Type B pancreatic cell (in vitro differentiated cells): ENCODE data around the gene YPEL1. TPM values are rescaled to one million over a fixed set of nuclear protein-coding genes. Genes with fewer than 3 reads are reported as not detected.

Source experiments
- DNase-seq: peaks from one replicate; pipeline ENCODE4 v3.0.0; 2021; ENCODE audit warnings: mixed read lengths; ENCODE audit not compliant: unreplicated experiment; ENCODE audit errors: extremely low spot score
- H3K27ac Mint-ChIP-seq: 2 replicates; pipeline ENCODE4 v1.8.0; 2021; ENCODE audit warnings: mild to moderate bottlenecking, mixed read lengths
- H3K27me3 Mint-ChIP-seq: 2 replicates; pipeline ENCODE4 v1.8.0; 2021; ENCODE audit warnings: mixed read lengths
- H3K36me3 Mint-ChIP-seq: 2 replicates; pipeline ENCODE4 v1.8.0; 2021; ENCODE audit warnings: mixed read lengths
- H3K4me1 Mint-ChIP-seq: one replicate; pipeline ENCODE4 v1.8.0; 2021; ENCODE audit warnings: mixed read lengths; ENCODE audit not compliant: unreplicated experiment
- H3K4me3 Mint-ChIP-seq: 2 replicates; pipeline ENCODE4 v1.8.0; 2021; ENCODE audit warnings: mild to moderate bottlenecking, mixed read lengths
- H3K9me3 Mint-ChIP-seq: 2 replicates; pipeline ENCODE4 v1.8.0; 2021; ENCODE audit warnings: mixed read lengths
- total RNA-seq: library from RNA; stranded (reverse); gene quantifications from 2 replicates; pipeline ENCODE4 v1.2.1, GENCODE V29; 2021; ENCODE audit warnings: low replicate concordance
- TF ChIP-seq, protein P1 (sequence below): fragments of 200-600 bp; sonication (generic); conservative IDR thresholded peaks from 2 replicates; pipeline ENCODE4 v1.5.0; 2021; ENCODE audit warnings: antibody characterized with exemption, mild to moderate bottlenecking

The YPEL1 gene
- total RNA-seq, 1 donor from 2014 or later: 19.3 TPM

DNA sequence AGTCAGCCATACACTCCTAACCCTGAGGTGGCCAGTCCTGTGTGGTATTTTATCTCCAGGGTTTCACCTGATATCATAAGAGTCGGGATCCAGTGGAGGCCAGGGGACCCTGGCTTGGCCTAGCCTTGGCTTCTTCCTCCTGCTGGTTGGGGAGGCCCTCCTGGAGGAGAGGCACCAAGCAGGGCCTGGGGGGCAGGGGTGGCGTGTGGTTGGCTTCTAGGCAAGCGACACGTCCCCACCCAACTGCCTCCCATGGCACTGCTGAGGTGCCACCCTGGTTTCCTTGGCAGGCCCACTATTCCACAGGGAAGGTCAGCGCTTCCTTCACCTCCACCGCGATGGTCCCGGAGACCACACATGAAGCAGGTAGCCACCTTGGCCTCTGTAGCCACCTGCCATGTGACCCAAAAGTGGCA is 49.4 kb downstream of the YPEL1 start:
- no peak for DNase-seq
- H3K4me3 Mint-ChIP-seq: no peak overlapping the region
- H3K4me1 Mint-ChIP-seq: no peaks in the 10 kb centered on the region
- TF ChIP-seq, protein P1, sequence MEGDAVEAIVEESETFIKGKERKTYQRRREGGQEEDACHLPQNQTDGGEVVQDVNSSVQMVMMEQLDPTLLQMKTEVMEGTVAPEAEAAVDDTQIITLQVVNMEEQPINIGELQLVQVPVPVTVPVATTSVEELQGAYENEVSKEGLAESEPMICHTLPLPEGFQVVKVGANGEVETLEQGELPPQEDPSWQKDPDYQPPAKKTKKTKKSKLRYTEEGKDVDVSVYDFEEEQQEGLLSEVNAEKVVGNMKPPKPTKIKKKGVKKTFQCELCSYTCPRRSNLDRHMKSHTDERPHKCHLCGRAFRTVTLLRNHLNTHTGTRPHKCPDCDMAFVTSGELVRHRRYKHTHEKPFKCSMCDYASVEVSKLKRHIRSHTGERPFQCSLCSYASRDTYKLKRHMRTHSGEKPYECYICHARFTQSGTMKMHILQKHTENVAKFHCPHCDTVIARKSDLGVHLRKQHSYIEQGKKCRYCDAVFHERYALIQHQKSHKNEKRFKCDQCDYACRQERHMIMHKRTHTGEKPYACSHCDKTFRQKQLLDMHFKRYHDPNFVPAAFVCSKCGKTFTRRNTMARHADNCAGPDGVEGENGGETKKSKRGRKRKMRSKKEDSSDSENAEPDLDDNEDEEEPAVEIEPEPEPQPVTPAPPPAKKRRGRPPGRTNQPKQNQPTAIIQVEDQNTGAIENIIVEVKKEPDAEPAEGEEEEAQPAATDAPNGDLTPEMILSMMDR: no peak
- H3K9me3 Mint-ChIP-seq: no peaks in the 10 kb centered on the region
- no peaks in the 10 kb centered on the region for H3K27me3 Mint-ChIP-seq
- no peak overlapping the region for H3K27ac Mint-ChIP-seq
- peaks cover 7% of the 10 kb centered on the region for H3K36me3 Mint-ChIP-seq

DNA sequence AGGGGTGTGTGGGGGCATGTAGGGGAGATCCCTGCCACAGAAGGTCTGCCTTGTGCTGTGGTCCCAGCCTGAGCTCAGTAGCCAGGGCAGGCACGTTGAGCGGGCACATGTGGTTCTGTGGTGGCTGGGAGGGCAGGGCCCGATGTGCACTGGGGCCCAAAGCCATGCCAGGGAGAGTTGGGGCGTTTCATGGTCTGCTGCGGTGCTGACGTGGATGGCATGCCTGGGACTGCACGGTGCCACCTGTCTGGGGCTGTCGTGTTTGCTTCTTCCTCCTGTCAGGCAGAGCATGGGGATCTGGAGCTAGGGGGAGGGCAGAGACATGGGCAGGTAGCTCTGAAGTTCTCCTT is 50.5 kb downstream of the YPEL1 start:
- Mint-ChIP-seq H3K4me3 (no peak overlapping the region), H3K36me3 (peaks cover 3% of the 10 kb centered on the region), H3K27ac (no peak overlapping the region), H3K27me3 (no peaks in the 10 kb centered on the region), H3K4me1 (no peaks in the 10 kb centered on the region), H3K9me3 (no peaks in the 10 kb centered on the region)
- TF ChIP-seq, protein P1: no peak
- no peak for DNase-seq

DNA sequence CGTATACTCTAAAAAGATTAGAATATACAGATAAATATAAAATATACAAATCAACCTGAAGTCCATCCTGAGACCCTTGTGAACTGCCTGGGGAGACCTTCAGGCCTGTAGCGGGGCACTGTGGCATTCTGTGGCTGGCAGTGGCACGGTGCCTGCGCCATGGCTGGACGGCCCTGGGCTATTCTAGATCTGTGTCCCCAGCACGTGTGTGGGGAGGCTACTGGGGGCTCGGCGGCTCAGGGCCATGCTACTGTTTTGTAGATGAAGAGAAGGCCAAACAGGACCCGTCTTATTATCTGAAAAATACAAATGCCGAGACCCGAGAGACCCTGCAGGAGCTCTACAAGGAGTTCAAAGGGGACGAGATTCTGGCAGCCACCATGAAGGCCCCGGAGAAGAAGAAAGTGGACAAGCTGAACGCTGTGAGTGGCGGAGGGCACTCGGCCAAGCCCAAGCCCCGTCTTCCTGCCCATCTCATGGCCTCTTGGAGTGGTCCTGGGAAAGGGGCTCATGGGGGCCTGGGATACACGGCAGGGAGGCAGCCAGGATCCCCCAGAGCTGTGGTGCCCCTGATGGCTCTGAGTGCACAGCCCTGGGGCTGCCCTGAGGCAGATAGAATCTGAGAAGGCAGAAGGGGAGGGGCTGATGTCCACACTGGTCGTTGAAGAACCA is 51.0 kb downstream of the YPEL1 start:
- Mint-ChIP-seq H3K9me3 (no peaks in the 10 kb centered on the region), H3K4me3 (no peak overlapping the region), H3K27me3 (no peaks in the 10 kb centered on the region), H3K36me3 (peaks cover 2% of the 10 kb centered on the region), H3K4me1 (no peaks in the 10 kb centered on the region), H3K27ac (no peak overlapping the region)
- TF ChIP-seq, protein P1: no peak
- no peak for DNase-seq

DNA sequence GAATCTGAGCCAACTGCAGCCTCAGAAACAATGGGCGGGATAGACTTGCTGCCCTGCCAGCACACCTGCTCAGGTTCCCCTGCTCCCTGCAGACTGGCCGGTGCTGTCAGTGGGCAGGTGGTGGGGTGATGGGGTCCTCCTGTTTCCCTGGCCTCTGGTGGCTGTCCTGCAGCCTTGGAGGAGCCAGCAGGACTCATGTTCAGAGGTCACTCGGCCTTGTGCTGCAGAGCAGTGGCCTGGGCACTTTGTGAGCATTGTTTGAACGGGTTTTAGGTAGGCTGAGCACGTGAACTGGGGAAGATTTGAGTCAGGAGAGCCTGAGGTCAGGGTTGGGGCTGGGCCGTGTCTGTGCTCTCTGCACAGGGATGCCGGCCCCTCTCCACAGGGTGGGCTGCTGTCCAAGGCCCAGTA is 52.2 kb downstream of the YPEL1 start:
- TF ChIP-seq, protein P1: no peak
- no peak overlapping the region for H3K4me3 Mint-ChIP-seq
- no peak overlapping the region for H3K27ac Mint-ChIP-seq
- no peaks in the 10 kb centered on the region for H3K4me1 Mint-ChIP-seq
- no peaks in the 10 kb centered on the region for H3K27me3 Mint-ChIP-seq
- DNase-seq: no peak
- peaks cover 2% of the 10 kb centered on the region for H3K36me3 Mint-ChIP-seq
- H3K9me3 Mint-ChIP-seq: no peaks in the 10 kb centered on the region

DNA sequence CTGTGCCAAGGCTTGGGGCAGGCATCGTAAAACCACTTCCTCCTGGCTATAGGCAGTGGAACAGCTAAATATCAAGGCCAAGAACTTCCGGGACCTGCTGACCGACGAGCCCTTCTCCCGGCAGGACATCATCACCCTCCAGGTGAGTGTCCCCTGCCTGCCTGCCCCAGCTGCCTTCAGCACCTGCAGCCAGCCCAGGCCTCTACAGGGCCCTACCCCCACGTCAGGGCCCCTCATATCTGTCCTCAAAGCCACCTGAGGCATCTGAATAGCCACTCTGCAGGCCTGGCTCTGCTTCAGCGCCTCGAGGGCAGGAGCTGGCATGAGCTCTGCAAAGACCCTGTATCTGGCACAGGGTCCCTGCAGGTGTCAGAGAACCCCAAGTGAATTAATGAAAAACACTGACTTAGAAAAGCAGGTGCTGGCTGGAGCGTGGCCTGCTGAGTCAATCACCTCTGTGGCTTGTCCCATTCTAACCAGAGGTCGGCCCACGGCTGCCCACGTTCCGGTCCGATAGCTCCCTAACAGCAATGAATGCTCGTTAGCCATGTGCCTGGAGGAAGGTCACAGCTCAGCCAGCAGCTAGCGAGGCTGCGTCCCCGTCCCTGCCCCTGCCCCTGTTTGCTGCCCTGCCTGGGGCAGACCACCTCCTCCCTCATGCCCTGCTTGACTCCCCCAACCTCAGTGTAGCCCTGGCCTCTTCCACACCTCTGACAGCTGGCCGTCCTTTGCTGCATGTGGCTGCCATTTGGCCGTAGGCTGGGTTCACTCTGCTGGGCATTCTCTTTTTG is 53.0 kb downstream of the YPEL1 start:
- no peaks in the 10 kb centered on the region for H3K4me1 Mint-ChIP-seq

More for the DNA sequence above, 53.0 kb downstream of the YPEL1 start:
- no peak overlapping the region for H3K27ac Mint-ChIP-seq
- no peaks in the 10 kb centered on the region for H3K27me3 Mint-ChIP-seq
- no peaks in the 10 kb centered on the region for H3K9me3 Mint-ChIP-seq
- H3K4me3 Mint-ChIP-seq: no peak overlapping the region
- TF ChIP-seq, protein P1: no peak
- H3K36me3 Mint-ChIP-seq: peaks cover 6% of the 10 kb centered on the region
- DNase-seq: no peak
